Measurements from ENCODE around the gene DAB1. TPM values are rescaled to one million over a fixed set of nuclear protein-coding genes. Genes with fewer than 3 reads are reported as not detected.

Gene DAB1
- total and polyA plus RNA-seq, 10 of the 15 experiments (the other 5 are each of a cell fraction or from before 2014, with no cell fraction given) = 0.02 to 0.10 (median 0.03) TPM; not detected in 5

DNA sequence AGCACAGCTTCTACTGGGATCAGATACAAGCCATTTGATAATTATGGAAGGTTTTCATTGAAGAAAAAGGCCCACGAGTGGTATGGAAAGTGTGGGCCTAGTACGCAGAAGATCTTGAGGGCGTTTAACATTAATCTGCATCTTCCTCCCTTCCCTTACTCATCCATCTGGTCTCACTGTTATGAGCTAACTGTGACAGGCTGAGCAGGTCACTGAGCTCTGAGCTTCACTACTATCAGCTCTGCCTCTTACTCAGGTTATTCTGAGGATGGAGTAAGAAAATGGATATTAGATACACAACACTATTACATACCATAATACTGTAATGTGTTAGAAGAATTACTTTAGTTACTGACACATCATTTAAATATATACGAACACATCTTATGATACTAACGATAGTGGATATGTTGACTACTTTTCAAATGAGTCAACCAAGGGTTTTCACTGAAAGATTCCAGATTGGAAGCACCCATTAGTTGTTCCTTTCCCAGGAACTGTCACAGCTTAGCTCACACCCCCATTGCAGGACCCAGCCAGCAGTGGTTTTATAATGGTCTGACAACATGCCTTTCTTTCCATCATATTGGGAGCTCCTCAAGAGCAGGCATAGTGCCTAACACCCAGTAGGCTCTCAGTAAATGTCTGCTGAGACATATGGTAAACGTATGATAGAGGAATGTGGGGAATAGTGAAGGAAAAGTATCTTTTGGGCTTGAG is 360.3 kb downstream of the DAB1 start:
- H3K36me3 ChIP-seq (ENCODE audit: control insufficient read depth in 2 of 2, insufficient read depth in 2 of 2, low read length in 1 of 2) = no peaks in the 10 kb centered on the region
- H3K27me3 ChIP-seq (replicated peaks in 1 of 2; ENCODE audit: control insufficient read depth in 2 of 2, insufficient read depth in 2 of 2, low read length in 1 of 2) = no peaks in the 10 kb centered on the region; a peak in 1 of 4 replicates
- H3K4me2 ChIP-seq (ENCODE audit: control insufficient read depth, insufficient read depth) = no peak overlapping the region
- no peaks in the 10 kb centered on the region for H3K79me2 ChIP-seq (ENCODE audit: control insufficient read depth, insufficient read depth, low read length)
- intact Hi-C loops (cut with micrococcal nuclease; ENCODE audit: unreplicated experiment) = no loop called here
- H3K9me3 ChIP-seq (replicated peaks; ENCODE audit: control insufficient read depth, insufficient read depth, low read length) = no peaks in the 10 kb centered on the region
- DNase-seq (ENCODE audit: low read depth, low spot score) (no peak), ATAC-seq (no peak), FAIRE-seq (no peak)
- POLR2A ChIA-PET = no interaction called here
- no peak overlapping the region for H3K4me3 ChIP-seq
- H3K4me1 ChIP-seq (ENCODE audit: control insufficient read depth, insufficient read depth, low read length) = no peaks in the 10 kb centered on the region
- CTCF ChIA-PET = interaction anchor here (0.7 to 1.3 kb wide), 3 partner anchors 9 to 89 kb away, joined by 3 read pairs; no protein-coding TSS in a partner anchor
- RAD21 ChIA-PET (ENCODE audit: unreplicated experiment) = no interaction called here
- no peaks in the 10 kb centered on the region for H4K20me1 ChIP-seq (ENCODE audit: control insufficient read depth, insufficient read depth)
- BruUV-seq (replicated peaks) = no TSS peak
- in situ Hi-C loops (cut with MboI) = no loop called here
- H3K27ac ChIP-seq (ENCODE audit: control insufficient read depth, insufficient read depth) = no peak overlapping the region
- no peak for TF ChIP-seq STAT3 (IDR thresholded peaks at IDR 0.05; ENCODE audit: low read depth, low read length)
- TF ChIP-seq TAF1 (IDR thresholded peaks at IDR 0.05; ENCODE audit: borderline replicate concordance, low read depth, low read length) = no peak
- TF ChIP-seq CHD1 (IDR thresholded peaks at IDR 0.05; ENCODE audit: low read depth, low read length) = no peak
- TF ChIP-seq, protein P1, sequence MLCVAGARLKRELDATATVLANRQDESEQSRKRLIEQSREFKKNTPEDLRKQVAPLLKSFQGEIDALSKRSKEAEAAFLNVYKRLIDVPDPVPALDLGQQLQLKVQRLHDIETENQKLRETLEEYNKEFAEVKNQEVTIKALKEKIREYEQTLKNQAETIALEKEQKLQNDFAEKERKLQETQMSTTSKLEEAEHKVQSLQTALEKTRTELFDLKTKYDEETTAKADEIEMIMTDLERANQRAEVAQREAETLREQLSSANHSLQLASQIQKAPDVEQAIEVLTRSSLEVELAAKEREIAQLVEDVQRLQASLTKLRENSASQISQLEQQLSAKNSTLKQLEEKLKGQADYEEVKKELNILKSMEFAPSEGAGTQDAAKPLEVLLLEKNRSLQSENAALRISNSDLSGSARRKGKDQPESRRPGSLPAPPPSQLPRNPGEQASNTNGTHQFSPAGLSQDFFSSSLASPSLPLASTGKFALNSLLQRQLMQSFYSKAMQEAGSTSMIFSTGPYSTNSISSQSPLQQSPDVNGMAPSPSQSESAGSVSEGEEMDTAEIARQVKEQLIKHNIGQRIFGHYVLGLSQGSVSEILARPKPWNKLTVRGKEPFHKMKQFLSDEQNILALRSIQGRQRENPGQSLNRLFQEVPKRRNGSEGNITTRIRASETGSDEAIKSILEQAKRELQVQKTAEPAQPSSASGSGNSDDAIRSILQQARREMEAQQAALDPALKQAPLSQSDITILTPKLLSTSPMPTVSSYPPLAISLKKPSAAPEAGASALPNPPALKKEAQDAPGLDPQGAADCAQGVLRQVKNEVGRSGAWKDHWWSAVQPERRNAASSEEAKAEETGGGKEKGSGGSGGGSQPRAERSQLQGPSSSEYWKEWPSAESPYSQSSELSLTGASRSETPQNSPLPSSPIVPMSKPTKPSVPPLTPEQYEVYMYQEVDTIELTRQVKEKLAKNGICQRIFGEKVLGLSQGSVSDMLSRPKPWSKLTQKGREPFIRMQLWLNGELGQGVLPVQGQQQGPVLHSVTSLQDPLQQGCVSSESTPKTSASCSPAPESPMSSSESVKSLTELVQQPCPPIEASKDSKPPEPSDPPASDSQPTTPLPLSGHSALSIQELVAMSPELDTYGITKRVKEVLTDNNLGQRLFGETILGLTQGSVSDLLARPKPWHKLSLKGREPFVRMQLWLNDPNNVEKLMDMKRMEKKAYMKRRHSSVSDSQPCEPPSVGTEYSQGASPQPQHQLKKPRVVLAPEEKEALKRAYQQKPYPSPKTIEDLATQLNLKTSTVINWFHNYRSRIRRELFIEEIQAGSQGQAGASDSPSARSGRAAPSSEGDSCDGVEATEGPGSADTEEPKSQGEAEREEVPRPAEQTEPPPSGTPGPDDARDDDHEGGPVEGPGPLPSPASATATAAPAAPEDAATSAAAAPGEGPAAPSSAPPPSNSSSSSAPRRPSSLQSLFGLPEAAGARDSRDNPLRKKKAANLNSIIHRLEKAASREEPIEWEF (IDR thresholded peaks at IDR 0.05; ENCODE audit: insufficient replicate concordance, low read depth, low read length) = no peak
- TF ChIP-seq, protein P2, sequence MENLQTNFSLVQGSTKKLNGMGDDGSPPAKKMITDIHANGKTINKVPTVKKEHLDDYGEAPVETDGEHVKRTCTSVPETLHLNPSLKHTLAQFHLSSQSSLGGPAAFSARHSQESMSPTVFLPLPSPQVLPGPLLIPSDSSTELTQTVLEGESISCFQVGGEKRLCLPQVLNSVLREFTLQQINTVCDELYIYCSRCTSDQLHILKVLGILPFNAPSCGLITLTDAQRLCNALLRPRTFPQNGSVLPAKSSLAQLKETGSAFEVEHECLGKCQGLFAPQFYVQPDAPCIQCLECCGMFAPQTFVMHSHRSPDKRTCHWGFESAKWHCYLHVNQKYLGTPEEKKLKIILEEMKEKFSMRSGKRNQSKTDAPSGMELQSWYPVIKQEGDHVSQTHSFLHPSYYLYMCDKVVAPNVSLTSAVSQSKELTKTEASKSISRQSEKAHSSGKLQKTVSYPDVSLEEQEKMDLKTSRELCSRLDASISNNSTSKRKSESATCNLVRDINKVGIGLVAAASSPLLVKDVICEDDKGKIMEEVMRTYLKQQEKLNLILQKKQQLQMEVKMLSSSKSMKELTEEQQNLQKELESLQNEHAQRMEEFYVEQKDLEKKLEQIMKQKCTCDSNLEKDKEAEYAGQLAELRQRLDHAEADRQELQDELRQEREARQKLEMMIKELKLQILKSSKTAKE (IDR thresholded peaks at IDR 0.05; ENCODE audit: low read depth, poor library complexity, severe bottlenecking) = no peak
- no peak for TF ChIP-seq HDAC6 (IDR thresholded peaks at IDR 0.05; ENCODE audit: unreplicated experiment)
- TF ChIP-seq MTA3 (IDR thresholded peaks at IDR 0.05; ENCODE audit: borderline replicate concordance, low read length) = no peak
- TF ChIP-seq, protein P3, sequence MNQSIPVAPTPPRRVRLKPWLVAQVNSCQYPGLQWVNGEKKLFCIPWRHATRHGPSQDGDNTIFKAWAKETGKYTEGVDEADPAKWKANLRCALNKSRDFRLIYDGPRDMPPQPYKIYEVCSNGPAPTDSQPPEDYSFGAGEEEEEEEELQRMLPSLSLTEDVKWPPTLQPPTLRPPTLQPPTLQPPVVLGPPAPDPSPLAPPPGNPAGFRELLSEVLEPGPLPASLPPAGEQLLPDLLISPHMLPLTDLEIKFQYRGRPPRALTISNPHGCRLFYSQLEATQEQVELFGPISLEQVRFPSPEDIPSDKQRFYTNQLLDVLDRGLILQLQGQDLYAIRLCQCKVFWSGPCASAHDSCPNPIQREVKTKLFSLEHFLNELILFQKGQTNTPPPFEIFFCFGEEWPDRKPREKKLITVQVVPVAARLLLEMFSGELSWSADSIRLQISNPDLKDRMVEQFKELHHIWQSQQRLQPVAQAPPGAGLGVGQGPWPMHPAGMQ (IDR thresholded peaks at IDR 0.05; ENCODE audit: borderline replicate concordance) = no peak
- TF ChIP-seq SUPT20H (IDR thresholded peaks at IDR 0.05; ENCODE audit: borderline replicate concordance, control insufficient read depth, low read depth, low read length) = no peak
- no peak for TF ChIP-seq KAT2A (conservative IDR thresholded peaks at IDR 0.05; ENCODE audit: control insufficient read depth, low read depth, low read length)
- no peak for TF ChIP-seq POLR2AphosphoS5 (IDR thresholded peaks at IDR 0.05; ENCODE audit: low read length)
- TF ChIP-seq SREBF2 (IDR thresholded peaks at IDR 0.05; ENCODE audit: low read length) = no peak
- no peak for TF ChIP-seq BRCA1 (IDR thresholded peaks at IDR 0.05; ENCODE audit: low read depth, low read length)
- 23% methylated on average over 6 of the region's 6 CpGs for WGBS (ENCODE audit: insufficient coverage, insufficient replicate concordance, low lambda C conversion rate, missing lambda C conversion rate)
- H2AFZ ChIP-seq (ENCODE audit: control insufficient read depth, low read depth, low read length) = no peak overlapping the region
- H3K9ac ChIP-seq (ENCODE audit: control insufficient read depth, insufficient read depth, low read length) = no peak overlapping the region
- SMC1A ChIA-PET (ENCODE audit: uncharacterized antibody, unreplicated experiment) = interaction anchor here (0.8 kb wide), 1 partner anchor 145 kb away, joined by 3 read pairs; no protein-coding TSS in a partner anchor
